Measurements from ENCODE around the gene ENOX1.

The ENOX1 gene

DNA sequence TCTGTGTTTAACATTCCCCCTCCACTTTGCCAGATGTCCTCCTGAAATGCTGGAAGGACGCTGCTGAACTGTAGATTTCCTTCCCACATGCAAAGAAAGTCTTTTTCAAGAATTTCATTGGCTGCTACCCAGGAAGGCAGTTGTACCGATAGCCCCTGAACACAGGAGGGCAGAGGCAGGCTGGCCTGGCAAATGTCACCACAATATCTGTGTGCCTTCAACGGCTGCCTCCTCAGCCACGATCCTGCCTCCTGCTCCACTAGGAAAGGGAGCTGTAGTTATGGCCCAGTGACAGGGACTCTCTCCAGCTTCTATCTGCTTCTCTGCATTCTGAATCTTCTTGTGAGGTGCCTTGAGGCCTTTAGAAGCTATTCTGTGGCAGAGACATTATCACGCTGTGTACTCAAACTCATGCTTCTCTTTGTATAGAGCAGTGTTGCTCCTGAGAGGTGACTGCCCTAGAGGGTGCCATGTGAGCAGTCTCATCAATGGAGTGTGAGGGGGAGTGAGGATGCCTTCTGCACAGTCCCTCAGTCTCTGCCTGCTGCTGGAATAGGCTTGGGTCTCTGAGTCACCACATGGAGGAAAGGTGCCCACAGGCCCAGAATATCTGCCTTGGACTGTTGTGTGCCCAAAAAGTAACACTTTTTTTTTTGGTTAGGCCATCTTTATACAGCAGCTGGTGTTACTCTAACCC, 483.6 kb downstream of the ENOX1 start:
- H3K27ac ChIP-seq, result no peak overlapping the region; the same call in 1 of the 2 replicates
- no peak for TF ChIP-seq ZFX (IDR thresholded peaks at IDR 0.05)
- TF ChIP-seq, protein P1, sequence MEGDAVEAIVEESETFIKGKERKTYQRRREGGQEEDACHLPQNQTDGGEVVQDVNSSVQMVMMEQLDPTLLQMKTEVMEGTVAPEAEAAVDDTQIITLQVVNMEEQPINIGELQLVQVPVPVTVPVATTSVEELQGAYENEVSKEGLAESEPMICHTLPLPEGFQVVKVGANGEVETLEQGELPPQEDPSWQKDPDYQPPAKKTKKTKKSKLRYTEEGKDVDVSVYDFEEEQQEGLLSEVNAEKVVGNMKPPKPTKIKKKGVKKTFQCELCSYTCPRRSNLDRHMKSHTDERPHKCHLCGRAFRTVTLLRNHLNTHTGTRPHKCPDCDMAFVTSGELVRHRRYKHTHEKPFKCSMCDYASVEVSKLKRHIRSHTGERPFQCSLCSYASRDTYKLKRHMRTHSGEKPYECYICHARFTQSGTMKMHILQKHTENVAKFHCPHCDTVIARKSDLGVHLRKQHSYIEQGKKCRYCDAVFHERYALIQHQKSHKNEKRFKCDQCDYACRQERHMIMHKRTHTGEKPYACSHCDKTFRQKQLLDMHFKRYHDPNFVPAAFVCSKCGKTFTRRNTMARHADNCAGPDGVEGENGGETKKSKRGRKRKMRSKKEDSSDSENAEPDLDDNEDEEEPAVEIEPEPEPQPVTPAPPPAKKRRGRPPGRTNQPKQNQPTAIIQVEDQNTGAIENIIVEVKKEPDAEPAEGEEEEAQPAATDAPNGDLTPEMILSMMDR (conservative IDR thresholded peaks at IDR 0.05), result peak; percentile 65

DNA sequence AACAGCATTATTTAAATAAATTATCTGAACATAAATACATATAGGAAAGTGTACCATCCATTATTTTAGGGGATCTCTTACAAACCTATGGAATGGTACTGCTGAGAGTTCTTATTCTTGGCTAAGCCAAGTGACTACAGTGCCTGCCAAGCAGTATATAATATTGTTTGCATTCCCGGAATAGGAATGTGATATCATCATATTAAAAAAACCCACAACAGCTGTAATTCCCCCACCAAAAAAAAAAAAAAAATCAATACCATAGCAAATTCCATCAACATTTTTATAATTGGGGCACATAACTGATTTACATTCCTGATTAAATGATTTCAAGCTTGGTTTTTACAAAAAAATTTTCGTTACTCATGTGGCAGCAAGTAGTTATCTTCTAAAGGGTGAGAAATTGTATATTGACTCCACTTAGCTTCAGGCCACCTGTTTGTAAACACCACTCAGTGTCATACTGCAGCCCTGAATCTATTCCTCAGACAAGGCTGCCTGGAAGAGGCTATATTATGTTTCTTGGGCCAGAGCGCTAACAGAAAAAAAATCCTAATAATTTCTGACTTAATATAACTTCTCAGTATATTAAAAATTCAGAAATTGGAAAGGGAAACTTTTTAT, 485.3 kb downstream of the ENOX1 start:
- TF ChIP-seq ZFX (IDR thresholded peaks at IDR 0.05), result no peak
- TF ChIP-seq, protein P1 (conservative IDR thresholded peaks at IDR 0.05), result no peak
- no peak overlapping the region for H3K27ac ChIP-seq

DNA sequence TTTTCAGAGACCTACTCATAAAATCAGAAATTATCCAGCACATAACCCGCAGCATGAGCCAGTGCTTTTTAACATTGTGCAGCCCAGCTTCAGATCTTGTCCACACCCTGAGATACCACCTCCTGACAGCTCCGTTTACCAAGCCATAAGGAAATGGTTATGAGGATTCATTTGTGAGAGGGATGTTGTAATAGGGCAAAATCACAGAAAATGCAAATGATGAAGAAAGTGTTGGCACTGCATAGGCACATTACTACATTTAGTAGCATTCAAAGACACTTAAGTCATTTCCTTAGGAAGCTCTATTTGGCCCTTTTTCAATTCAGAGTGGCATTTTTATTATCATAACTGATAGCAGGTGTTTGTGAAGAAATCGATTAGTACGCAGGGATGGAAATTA, 485.9 kb downstream of the ENOX1 start:
- no peak overlapping the region for H3K27ac ChIP-seq
- TF ChIP-seq, protein P1 (conservative IDR thresholded peaks at IDR 0.05), result no peak
- no peak for TF ChIP-seq ZFX (IDR thresholded peaks at IDR 0.05)

DNA sequence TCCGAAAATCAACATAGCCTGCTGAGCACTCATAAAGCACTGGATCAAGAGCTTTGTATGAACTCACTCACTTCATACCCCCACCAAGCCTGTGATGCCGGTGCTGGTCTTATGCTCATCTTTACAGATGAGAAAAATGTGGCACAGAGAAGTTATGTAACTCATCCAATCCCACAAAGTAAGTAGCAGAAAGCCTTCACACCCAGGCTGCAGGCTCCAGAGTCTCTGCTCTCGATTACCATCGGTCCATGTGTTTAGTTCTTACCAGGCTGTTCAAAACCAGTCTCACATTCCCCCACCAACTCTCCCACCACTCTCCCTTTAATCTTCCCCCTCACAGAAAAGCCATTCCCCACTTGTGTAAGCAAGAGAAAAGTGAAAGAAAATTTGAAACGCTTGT, 487.4 kb downstream of the ENOX1 start:
- no peak overlapping the region for H3K27ac ChIP-seq
- TF ChIP-seq, protein P1 (conservative IDR thresholded peaks at IDR 0.05), result no peak
- no peak for TF ChIP-seq ZFX (IDR thresholded peaks at IDR 0.05)

DNA sequence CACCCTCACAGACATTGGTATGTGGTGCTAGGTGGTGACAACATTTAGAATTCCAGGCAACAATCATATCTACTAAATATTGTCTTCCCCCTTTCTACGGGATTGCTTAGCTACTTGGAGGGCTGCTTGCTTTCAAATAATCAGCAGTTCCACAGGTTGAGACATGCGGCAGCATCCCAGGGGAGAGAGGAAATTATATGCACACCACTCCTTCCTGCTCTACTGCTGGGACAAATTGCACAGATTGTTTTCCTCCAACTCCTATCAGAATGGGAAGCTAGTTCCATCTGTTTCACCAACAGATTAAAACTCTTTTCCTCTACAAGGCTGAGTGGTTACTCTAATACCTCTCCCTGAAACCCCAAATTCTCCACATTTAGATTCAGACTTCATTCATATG, 488.0 kb downstream of the ENOX1 start:
- no peak for TF ChIP-seq ZFX (IDR thresholded peaks at IDR 0.05)
- TF ChIP-seq, protein P1 (conservative IDR thresholded peaks at IDR 0.05), result no peak
- H3K27ac ChIP-seq, result no peak overlapping the region

DNA sequence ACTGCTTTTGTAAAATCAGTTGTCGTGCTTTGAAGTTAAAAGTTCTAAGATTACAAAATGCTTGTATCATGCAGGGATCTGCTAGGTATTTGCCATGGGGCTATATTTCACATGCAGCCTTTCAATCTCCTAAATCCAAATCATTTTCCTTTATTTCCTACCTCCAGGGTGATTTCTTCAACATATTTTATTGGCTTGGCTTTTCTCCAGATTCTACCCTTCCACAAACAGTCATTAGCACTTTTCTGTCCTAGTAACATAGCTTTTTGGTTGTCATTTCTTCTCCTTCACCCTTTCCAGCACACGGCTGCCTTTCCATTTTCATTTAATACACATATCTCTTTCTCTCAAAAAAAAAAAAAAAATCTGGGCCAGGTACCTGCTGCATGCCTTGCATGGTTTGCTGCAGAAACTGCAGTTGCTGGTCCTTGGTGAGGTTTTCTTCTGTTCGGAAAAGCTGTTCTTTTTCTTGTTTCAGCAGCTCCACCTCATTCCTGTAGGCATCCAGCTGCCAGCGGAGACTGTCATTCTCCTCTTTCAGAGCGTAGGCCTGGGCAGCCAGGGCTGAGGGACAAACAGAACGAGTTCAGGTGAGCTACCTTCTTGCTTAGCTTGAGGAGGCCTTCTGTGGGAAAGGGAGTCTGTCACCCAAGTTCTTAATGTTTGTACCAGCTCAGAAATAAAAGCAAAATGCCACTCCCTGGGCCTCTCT, 488.6 kb downstream of the ENOX1 start:
- no peak overlapping the region for H3K27ac ChIP-seq
- TF ChIP-seq, protein P1 (conservative IDR thresholded peaks at IDR 0.05), result no peak
- no peak for TF ChIP-seq ZFX (IDR thresholded peaks at IDR 0.05)

Measured in C4-2B (cell line).